HepG2 (cell line): ENCODE measurements around the gene ARHGEF37. TPM values are rescaled to one million over a fixed set of nuclear protein-coding genes. Genes with fewer than 3 reads are reported as not detected.
A peak's percentile ranks its signal among the peaks of the same experiment; 100 is the strongest.

Experiments
- ATF3 ChIP-seq: sonication (generic); formaldehyde crosslinking; IDR thresholded peaks from 2 replicates; pipeline ENCODE4 v1.4.0; 2020; ENCODE audit warnings: missing genetic modification reagents
- ATF7 ChIP-seq, 2 experiments: fragments of 450-650 bp in 1 of 2; sonication (generic) in 1 of 2; formaldehyde crosslinking in 1 of 2; IDR thresholded peaks; 2 replicates each; pipeline versions ENCODE4 v1.4.0 to v1.6.1; 2016 to 2020; ENCODE audit warnings: antibody characterized with exemption in 1 of 2, mild to moderate bottlenecking in 1 of 2, missing genetic modification reagents in 1 of 2
- E2F2 ChIP-seq: sonication (generic); formaldehyde crosslinking; IDR thresholded peaks from 2 replicates; pipeline ENCODE4 v1.4.0; 2020; ENCODE audit warnings: missing genetic modification reagents, borderline replicate concordance
- EEA1 ChIP-seq: sonication (generic); formaldehyde crosslinking; IDR thresholded peaks from 2 replicates; pipeline ENCODE4 v1.5.1; 2020; ENCODE audit warnings: mild to moderate bottlenecking, missing genetic modification reagents, borderline replicate concordance
- FOSL2 ChIP-seq: sonication (generic); formaldehyde crosslinking; IDR thresholded peaks from 2 replicates; pipeline ENCODE4 v1.4.0; 2020; ENCODE audit warnings: missing genetic modification reagents
- GATAD1 ChIP-seq: IDR thresholded peaks from 2 replicates; pipeline ENCODE4 v1.6.1; 2016; ENCODE audit warnings: missing genetic modification reagents, missing compliant biosample characterization
- ISX ChIP-seq: sonication (generic); formaldehyde crosslinking; conservative IDR thresholded peaks from 2 replicates; pipeline ENCODE4 v1.5.0; 2020; ENCODE audit warnings: missing genetic modification reagents
- JUND ChIP-seq: sonication (generic); formaldehyde crosslinking; IDR thresholded peaks from 2 replicates; pipeline ENCODE4 v1.8.0; 2022; ENCODE audit warnings: mild to moderate bottlenecking, missing genetic modification reagents
- KAT8 ChIP-seq: IDR thresholded peaks from 2 replicates; pipeline ENCODE4 v1.6.1; 2016; ENCODE audit warnings: missing genetic modification reagents, missing compliant biosample characterization
- KDM2A ChIP-seq: sonication (generic); formaldehyde crosslinking; IDR thresholded peaks from 2 replicates; pipeline ENCODE4 v1.4.0; 2020; ENCODE audit warnings: low read depth, missing genetic modification reagents, borderline replicate concordance
- KDM5A ChIP-seq: fragments of 200-600 bp; sonication (generic); IDR thresholded peaks from 2 replicates; pipeline ENCODE4 v1.7.0; 2018; ENCODE audit warnings: antibody characterized with exemption, mild to moderate bottlenecking, low read length, borderline replicate concordance
- KLF16 ChIP-seq, 2 experiments: sonication (generic) in 1 of 2; formaldehyde crosslinking in 1 of 2; IDR thresholded peaks; 2 replicates each; pipeline versions ENCODE4 v1.6.1 to v1.8.0; 2016 to 2023; ENCODE audit warnings: missing genetic modification reagents in 2 of 2, missing compliant biosample characterization in 1 of 2
- KMT2A ChIP-seq: sonication (generic); formaldehyde crosslinking; IDR thresholded peaks from 2 replicates; pipeline ENCODE4 v1.4.0; 2020; ENCODE audit warnings: missing genetic modification reagents
- MZF1 ChIP-seq: sonication (generic); formaldehyde crosslinking; IDR thresholded peaks from 2 replicates; pipeline ENCODE4 v1.8.1; 2023; ENCODE audit warnings: mild to moderate bottlenecking, missing genetic modification reagents, borderline replicate concordance
- NCOR1 ChIP-seq: fragments of 200-600 bp; sonication (generic); IDR thresholded peaks from 2 replicates; pipeline ENCODE4 v1.7.0; 2017; ENCODE audit warnings: antibody characterized with exemption, low read length, borderline replicate concordance
- SAP130 ChIP-seq: IDR thresholded peaks from 2 replicates; pipeline ENCODE4 v1.6.1; 2016; ENCODE audit warnings: low read depth
- SMAD3 ChIP-seq: sonication (generic); formaldehyde crosslinking; IDR thresholded peaks from 2 replicates; pipeline ENCODE4 v1.4.0; 2020; ENCODE audit warnings: missing genetic modification reagents
- SMARCE1 ChIP-seq: fragments of 450-650 bp; IDR thresholded peaks from 2 replicates; pipeline ENCODE4 v1.6.1; 2017; ENCODE audit warnings: borderline replicate concordance
- SOX5 ChIP-seq: IDR thresholded peaks from 2 replicates; pipeline ENCODE4 v1.6.1; 2016; ENCODE audit warnings: borderline replicate concordance
- TGIF2 ChIP-seq: IDR thresholded peaks from 2 replicates; pipeline ENCODE4 v1.6.1; 2016; ENCODE audit warnings: control low read depth, missing compliant biosample characterization
- YEATS4 ChIP-seq: sonication (generic); formaldehyde crosslinking; IDR thresholded peaks from 2 replicates; pipeline ENCODE4 v1.4.0; 2020; ENCODE audit warnings: missing genetic modification reagents, borderline replicate concordance
- ZBTB21 ChIP-seq: sonication (generic); formaldehyde crosslinking; IDR thresholded peaks from 2 replicates; pipeline ENCODE4 v1.4.0; 2020; ENCODE audit warnings: missing genetic modification reagents
- ZGPAT ChIP-seq: IDR thresholded peaks from 2 replicates; pipeline ENCODE4 v1.6.1; 2016; ENCODE audit warnings: mild to moderate bottlenecking
- ZNF350 ChIP-seq: sonication (generic); formaldehyde crosslinking; IDR thresholded peaks from 2 replicates; pipeline ENCODE4 v1.4.0; 2020; ENCODE audit warnings: mild to moderate bottlenecking, low read depth, missing genetic modification reagents, borderline replicate concordance
- ZNF589 ChIP-seq: sonication (generic); formaldehyde crosslinking; conservative IDR thresholded peaks from 2 replicates; pipeline ENCODE4 v1.8.0; 2022; ENCODE audit warnings: mild to moderate bottlenecking, moderate library complexity, missing genetic modification reagents
- ZNF724P ChIP-seq: sonication (generic); formaldehyde crosslinking; IDR thresholded peaks from 2 replicates; pipeline ENCODE4 v1.8.0; 2022; ENCODE audit warnings: missing genetic modification reagents, borderline replicate concordance
- polyA plus RNA-seq, 8 experiments: library from polyadenylated mRNA; depleted of rRNA in 3 of 8; stranded (reverse) in 7 of 8; unstranded in 1 of 8; fragments of >200 nt; fragmentation: Illumina TruSeq in 4 of 8; extraction: Trizol in 4 of 8; gene quantifications; 2 replicates each; pipeline versions ENCODE4 v1.2.1 to v1.2.3, GENCODE V29; 2011 to 2016; ENCODE audit warnings: low read depth in 4 of 8, missing spikeins in 1 of 8, mixed read lengths in 1 of 8; ENCODE audit not compliant: insufficient read depth in 1 of 8
- total RNA-seq, 5 experiments: library from RNA; depleted of rRNA; stranded (reverse); fragments of >200 nt; fragmentation: Illumina TruSeq; extraction: Trizol; gene quantifications; 2 replicates each; pipeline ENCODE4 v1.2.3, GENCODE V29; 2016; ENCODE audit warnings: low read depth in 1 of 5

Gene ARHGEF37
- total and polyA plus RNA-seq, 2 of the 13 experiments (the other 11 are each of a cell fraction or from before 2014, with no cell fraction given), result 0.18 to 0.27 TPM

- TF ChIP-seq E2F2 (CRISPR knock-in tag) (no peak), ATF3 (CRISPR knock-in tag) (0 out of 2 replicates have a peak, but pooled peaks have one; percentile 19), SAP130 (CRISPR knock-in tag) (peak; percentile 50; the same call in 1 of the 2 replicates), MZF1 (CRISPR knock-in tag) (no peak), FOSL2 (CRISPR knock-in tag) (peak; percentile 38; the same call in 1 of the 2 replicates), ZNF589 (CRISPR knock-in tag) (no peak), ZNF350 (CRISPR knock-in tag) (no peak), EEA1 (CRISPR knock-in tag) (no peak), ZBTB21 (peak; percentile 68; the same call in 1 of the 2 replicates), GATAD1 (CRISPR knock-in tag) (peak; percentile 12; the same call in 1 of the 2 replicates), SMAD3 (CRISPR knock-in tag) (peak; percentile 11; the same call in 1 of the 2 replicates), KMT2A (CRISPR knock-in tag) (peak; percentile 77; the same call in 1 of the 2 replicates), KAT8 (peak; percentile 94), JUND (CRISPR knock-in tag) (no peak), ISX (CRISPR knock-in tag) (no peak), ZGPAT (CRISPR knock-in tag) (0 out of 2 replicates have a peak, but pooled peaks have one; percentile 30), SOX5 (CRISPR knock-in tag) (peak; percentile 47; the same call in 1 of the 2 replicates), TGIF2 (CRISPR knock-in tag) (peak; percentile 92), NCOR1 (peak; percentile 60; the same call in 1 of the 2 replicates), ZNF724P (no peak), YEATS4 (CRISPR knock-in tag) (peak; percentile 53), KLF16 (CRISPR knock-in tag; IDR thresholded peaks at IDR 0.05) (peak in 1 of 2 experiments; percentile 11; a peak in 1 of 4 replicates), KDM5A (peak; percentile 38; the same call in 1 of the 2 replicates), KDM2A (CRISPR knock-in tag) (0 out of 2 replicates have a peak, but pooled peaks have one; percentile 40), ATF7 (IDR thresholded peaks at IDR 0.05) (no peak), ATF7 (CRISPR knock-in tag; IDR thresholded peaks at IDR 0.05) (no peak), SMARCE1 (no peak)
These were observed 31.6 kb upstream of the ARHGEF37 start (continued) for GRCh38 chr5:149549461-149550267.
